Adrenal gland (tissue), 5 donors: ENCODE results near the gene CACNA1D.

Experiments
- POLR2A ChIP-seq, 2 donors: fragments of 450-650 bp; IDR thresholded peaks; one replicate each; pipeline ENCODE4 v1.6.1; 2017; ENCODE audit warnings: antibody characterized with exemption in 2 of 2, mild to moderate bottlenecking in 2 of 2, moderate library complexity in 1 of 2
- TF ChIP-seq, protein P1 (sequence below), 6 experiments: fragments of 450-650 bp in 4 of 6; fragments of 200-600 bp in 2 of 6; sonication (generic) in 1 of 6; IDR thresholded peaks; 1 replicate in 5 of 6; 2 replicates in 1 of 6; pipeline versions ENCODE4 v1.5.1 to v1.8.0; 2016 to 2021; ENCODE audit warnings: antibody characterized with exemption in 6 of 6, mild to moderate bottlenecking in 2 of 6, moderate library complexity in 1 of 6
- donor health status: DM: no; HTN: no; CAD: no.

- TF ChIP-seq, protein P1, sequence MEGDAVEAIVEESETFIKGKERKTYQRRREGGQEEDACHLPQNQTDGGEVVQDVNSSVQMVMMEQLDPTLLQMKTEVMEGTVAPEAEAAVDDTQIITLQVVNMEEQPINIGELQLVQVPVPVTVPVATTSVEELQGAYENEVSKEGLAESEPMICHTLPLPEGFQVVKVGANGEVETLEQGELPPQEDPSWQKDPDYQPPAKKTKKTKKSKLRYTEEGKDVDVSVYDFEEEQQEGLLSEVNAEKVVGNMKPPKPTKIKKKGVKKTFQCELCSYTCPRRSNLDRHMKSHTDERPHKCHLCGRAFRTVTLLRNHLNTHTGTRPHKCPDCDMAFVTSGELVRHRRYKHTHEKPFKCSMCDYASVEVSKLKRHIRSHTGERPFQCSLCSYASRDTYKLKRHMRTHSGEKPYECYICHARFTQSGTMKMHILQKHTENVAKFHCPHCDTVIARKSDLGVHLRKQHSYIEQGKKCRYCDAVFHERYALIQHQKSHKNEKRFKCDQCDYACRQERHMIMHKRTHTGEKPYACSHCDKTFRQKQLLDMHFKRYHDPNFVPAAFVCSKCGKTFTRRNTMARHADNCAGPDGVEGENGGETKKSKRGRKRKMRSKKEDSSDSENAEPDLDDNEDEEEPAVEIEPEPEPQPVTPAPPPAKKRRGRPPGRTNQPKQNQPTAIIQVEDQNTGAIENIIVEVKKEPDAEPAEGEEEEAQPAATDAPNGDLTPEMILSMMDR (IDR thresholded peaks at IDR 0.05) = no peak
- TF ChIP-seq POLR2A (IDR thresholded peaks at IDR 0.05) = no peak
Observed at GRCh38 chr3:53670721-53671120, 176.3 kb downstream of the CACNA1D start.
